SK-N-MC (cell line): ENCODE results near the gene RNASE8.

Experiments used
- EZH2 ChIP-seq: fragments of 200-600 bp; sonication (generic); IDR thresholded peaks from one replicate; pipeline ENCODE4 v1.6.1; 2017; ENCODE audit warnings: antibody characterized with exemption
- POLR2AphosphoS5 ChIP-seq: IDR thresholded peaks from 2 replicates; pipeline ENCODE4 v1.6.1; 2012; ENCODE audit warnings: mild to moderate bottlenecking, low read depth, low read length, borderline replicate concordance

DNA sequence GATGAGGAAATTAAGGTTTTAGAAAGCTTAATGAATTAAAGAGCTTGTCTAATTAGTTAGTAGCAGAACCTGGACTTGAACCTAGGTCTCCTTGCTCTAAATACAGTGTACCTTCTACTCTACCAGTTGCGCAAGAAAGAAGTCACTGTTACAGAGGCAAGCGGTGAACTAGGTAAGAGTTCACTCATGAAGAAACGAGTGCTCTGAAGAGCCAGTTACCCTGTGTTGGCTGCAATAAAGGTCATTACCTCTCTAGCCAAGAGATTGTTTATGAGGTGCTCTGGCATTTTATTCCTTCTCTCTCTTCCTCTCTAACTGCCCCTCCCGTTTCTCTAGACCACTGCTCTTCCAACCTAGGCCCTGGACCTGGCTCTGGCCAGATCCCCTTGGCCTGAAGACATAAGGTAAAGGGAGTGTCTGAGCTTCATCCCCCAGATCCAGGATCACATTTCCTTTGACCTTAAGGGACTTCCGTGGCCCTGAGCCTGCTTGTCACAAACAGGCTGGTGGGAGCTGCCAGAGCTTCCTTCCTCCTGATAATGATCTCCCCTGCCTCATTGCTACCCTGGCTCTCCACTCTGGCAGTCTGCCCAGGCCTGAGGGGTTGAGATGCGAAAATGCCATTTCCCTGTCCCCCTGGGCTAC, 13.5 kb upstream of the RNASE8 start:
- TF ChIP-seq EZH2 (no peak), POLR2AphosphoS5 (no peak)
